NCI-H460 (cell line): ENCODE results near the gene RREB1. TPM values are rescaled to one million over a fixed set of nuclear protein-coding genes. Genes with fewer than 3 reads are reported as not detected.

ENCODE experiments used
- DNase-seq: peaks from one replicate; pipeline ENCODE4 v3.0.0-alpha.2; 2016; ENCODE audit warnings: low read depth; ENCODE audit errors: extremely low read depth
- total RNA-seq: library from RNA; depleted of rRNA; stranded (reverse); fragments of >200 nt; shearing (Covaris generic); gene quantifications from 2 replicates; pipeline ENCODE4 v1.2.3, GENCODE V29; 2014

The RREB1 gene
- total RNA-seq, 1 experiment from 2014 or later: 8.7 TPM

DNA sequence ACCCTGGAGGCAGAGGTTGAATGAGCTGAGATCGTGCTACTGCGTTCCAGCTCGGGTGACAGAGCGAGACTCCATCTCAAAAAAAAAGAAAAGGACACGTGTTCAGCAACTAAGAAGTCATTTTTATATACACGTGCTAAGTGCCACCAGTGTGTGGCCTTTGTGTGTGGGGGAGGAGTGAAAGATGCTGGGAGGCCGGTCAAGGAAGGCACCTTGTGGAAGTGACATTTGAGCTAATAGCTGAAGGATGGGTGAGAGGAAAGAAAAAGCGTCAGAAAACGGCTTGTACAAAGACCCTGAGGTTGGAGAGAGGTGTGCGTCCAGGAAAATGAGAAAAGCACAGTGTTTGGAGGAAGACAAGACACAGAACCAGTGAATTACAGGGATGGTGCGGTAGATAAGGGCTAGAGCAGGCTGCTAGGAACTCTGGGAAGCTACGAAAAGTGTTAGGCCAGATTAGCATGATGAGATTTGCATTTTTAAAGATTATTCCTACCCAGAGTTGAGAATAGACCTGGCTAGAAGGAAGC is 11.6 kb downstream of the RREB1 start:
- no peak for DNase-seq

GRCh38 chr6:7121700-7122241 is 14.0 kb downstream of the RREB1 start:
- no peak for DNase-seq

- DNase-seq: no peak
Measured at GRCh38 chr6:7122684-7123083, 14.9 kb downstream of the RREB1 start.

GRCh38 chr6:7124114-7124513 is 16.4 kb downstream of the RREB1 start:
- DNase-seq: no peak

- DNase-seq: no peak
Measured at GRCh38 chr6:7124636-7125035, 16.9 kb downstream of the RREB1 start.

- no peak for DNase-seq
Measured at GRCh38 chr6:7125290-7125689, 17.5 kb downstream of the RREB1 start.

DNA sequence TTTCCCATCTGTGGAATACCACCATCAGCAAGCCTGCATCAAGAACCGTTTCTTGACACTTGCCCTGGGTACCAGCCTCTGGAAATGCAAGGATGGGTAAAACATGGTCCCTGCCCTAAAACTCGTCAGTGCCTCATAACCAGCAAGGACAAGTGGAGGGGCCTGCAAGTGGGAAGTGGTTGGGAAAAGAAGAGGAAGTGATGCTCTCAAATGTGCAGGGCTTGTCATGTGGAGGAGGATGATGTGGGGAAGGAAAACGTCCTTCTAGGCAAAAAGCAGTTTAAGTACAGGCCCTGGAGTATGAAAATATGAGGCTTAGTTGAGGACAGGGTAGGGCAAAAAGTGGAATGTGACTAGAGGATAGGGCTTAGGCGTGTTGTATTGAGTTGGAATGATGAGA is 19.0 kb downstream of the RREB1 start:
- DNase-seq: no peak

DNA sequence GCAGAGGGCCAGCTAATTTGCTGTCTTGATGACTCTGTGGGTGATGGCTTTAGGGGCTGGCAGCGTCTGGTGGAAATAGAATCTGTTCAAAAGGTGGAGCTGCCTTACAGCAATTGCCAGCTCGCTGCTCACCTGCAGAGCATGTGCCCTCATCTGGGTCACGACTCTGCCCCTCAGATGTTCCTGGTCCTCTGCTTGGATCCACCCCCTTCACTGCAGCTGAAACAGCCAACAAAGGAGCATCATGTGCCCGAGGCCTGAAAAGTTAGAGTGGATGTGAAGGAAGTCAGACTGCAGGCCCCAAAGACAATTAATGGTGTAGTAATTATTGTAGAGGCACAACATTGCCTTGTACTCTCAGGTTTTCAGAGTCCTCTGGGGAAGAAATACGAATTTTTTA is 19.9 kb downstream of the RREB1 start:
- DNase-seq: no peak

GRCh38 chr6:7129360-7129759 is 21.6 kb downstream of the RREB1 start:
- DNase-seq: no peak

DNA sequence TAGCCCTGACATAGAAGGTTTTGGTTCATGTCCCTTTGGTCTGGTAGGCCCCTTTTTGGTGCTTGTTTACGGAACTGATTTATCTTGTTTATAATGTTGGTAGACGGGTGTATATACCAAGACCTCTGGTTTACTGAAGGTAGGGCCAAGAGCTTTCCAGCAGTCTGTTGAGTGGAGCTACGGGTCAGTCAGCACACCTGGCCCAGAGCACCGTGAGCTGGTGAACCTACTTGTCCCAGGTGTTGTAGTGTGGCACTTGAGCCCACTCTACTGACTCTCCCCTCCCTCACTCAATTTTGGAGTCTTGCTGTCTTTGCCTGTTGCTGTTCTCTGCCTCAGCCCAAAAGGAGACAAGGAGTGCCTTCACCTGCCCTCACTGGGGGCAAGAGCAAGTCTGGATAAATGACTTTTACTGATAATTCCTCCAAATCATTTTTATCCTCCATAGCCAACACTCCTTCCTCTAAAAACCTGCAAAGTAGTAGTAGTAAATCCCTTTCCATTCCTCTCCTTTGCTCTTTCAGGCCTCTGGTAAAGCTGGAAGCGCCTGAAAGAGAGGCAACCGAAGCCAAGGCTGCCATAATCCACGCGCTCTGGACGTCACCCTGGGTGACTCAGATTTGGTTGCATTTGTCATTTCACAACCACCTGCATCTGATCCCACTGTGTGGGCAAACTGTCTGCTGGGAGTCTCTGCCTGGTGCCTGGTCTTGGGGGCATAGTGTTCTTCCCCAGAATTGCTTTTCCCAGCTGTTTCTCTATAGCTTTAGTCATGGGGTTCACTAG is 22.2 kb downstream of the RREB1 start:
- DNase-seq: no peak

GRCh38 chr6:7131390-7131789 is 23.6 kb downstream of the RREB1 start:
- no peak for DNase-seq

- no peak for DNase-seq
Measured at GRCh38 chr6:7132398-7133035, 24.8 kb downstream of the RREB1 start.

DNA sequence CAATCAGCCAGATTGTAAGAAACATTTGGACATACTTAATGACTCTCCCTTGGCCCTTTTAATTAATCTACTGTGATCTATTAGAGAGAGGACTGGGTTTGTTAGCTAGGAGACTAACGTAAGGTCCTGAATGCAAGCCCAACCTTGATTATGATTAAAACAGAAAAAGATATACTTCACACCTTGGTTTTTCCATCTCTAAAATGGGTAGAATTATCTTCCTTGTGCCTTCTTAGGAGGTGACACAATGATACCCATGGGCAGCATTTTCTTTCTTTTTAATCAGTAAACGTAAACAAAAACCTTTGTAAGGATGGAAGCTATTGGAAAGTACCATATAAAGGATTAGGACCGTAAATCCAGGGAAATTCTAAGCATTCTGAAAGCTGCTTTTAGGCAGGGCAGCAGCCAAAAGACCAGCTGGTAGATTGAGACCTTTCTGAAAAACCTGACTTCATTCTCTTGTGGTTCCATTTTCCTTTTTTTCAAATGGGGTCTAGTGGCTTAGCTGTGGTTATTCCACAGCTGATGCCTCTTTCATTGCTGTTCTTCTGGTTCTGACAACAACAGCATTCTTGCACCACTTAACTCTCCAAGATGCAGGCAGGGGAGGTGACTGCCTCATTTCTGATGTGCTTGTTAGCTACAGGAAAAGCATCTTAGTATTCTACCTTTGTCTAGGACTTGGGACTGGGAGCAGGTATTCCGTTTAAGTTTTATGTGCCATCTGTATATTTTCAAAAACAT is 27.4 kb downstream of the RREB1 start:
- DNase-seq: no peak

GRCh38 chr6:7135755-7136154 is 28.0 kb downstream of the RREB1 start:
- no peak for DNase-seq

GRCh38 chr6:7136859-7137334 is 29.1 kb downstream of the RREB1 start:
- no peak for DNase-seq

DNA sequence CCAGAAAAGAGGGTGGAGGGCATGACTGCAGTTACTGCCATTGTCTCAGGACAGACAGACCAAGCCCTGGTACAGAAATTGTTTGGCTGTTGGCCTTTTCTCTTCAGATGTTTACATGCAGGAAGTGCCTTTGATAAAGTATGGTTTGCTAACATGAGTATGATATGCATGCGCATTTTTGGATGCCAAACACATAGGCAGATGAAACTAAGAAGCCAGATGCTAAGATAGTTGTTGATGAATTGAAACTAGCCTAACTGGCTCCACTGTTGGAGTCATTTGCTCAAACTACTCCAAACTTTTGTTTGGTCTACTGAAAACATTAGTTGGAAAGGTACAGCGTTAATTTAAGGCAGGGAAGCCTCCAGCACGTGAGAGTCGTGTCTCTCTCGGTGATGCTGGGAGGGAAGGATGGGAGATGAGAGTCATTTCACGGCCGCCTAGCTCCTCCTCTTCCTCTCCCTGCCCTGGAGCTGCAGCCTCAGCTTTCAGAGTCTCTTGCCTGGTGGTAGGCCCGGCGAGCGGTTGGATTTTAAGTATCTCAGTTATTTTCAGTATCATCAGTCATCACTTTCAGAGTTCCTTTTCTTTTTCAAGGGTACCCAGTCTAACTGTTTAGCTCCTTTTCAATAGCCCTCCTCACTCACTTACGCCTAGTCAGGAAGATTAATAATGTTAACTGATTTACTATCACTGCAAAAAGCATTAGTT is 29.7 kb downstream of the RREB1 start:
- no peak for DNase-seq

GRCh38 chr6:7138046-7138531 is 30.3 kb downstream of the RREB1 start:
- no peak for DNase-seq

DNA sequence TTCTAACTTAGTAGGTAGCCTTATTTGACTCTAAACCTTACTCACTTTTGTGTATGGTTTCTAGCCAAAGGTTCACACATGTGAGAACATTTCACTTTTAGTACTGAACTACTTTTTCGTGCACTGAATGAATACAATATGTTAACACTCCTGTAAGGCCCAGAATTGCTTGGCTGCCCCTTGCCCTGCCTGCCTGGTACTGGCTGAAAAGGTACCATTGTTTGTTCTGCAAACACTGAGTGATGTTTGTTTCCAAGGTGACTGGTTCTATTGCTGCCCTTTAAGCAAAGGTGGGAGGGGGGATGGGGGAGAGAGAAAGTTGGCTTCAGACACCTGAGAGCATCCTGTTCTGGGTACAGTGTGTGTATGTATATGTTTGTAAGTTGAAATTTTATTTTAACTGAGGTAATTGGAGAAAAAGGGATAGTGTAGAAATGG is 31.2 kb downstream of the RREB1 start:
- no peak for DNase-seq

- no peak for DNase-seq
Measured at GRCh38 chr6:7139835-7140470, 32.2 kb downstream of the RREB1 start.
